GM12865 (cell line): ENCODE data around the gene HSD17B3.

Experiments
- DNase-seq: peaks from one replicate; pipeline ENCODE4 v3.0.0; 2010; ENCODE audit warnings: low read depth
- H3K4me3 ChIP-seq: 2 replicates; pipeline ENCODE4 v1.5.1; 2011; ENCODE audit warnings: mild to moderate bottlenecking, low read depth, low read length, control low read depth
- CTCF ChIP-seq: IDR thresholded peaks from 2 replicates; pipeline ENCODE4 v1.5.1; 2011; ENCODE audit warnings: low read length, control low read depth, low read depth, inconsistent platforms; ENCODE audit not compliant: insufficient read depth; ENCODE audit errors: missing control alignments

The HSD17B3 gene

DNA sequence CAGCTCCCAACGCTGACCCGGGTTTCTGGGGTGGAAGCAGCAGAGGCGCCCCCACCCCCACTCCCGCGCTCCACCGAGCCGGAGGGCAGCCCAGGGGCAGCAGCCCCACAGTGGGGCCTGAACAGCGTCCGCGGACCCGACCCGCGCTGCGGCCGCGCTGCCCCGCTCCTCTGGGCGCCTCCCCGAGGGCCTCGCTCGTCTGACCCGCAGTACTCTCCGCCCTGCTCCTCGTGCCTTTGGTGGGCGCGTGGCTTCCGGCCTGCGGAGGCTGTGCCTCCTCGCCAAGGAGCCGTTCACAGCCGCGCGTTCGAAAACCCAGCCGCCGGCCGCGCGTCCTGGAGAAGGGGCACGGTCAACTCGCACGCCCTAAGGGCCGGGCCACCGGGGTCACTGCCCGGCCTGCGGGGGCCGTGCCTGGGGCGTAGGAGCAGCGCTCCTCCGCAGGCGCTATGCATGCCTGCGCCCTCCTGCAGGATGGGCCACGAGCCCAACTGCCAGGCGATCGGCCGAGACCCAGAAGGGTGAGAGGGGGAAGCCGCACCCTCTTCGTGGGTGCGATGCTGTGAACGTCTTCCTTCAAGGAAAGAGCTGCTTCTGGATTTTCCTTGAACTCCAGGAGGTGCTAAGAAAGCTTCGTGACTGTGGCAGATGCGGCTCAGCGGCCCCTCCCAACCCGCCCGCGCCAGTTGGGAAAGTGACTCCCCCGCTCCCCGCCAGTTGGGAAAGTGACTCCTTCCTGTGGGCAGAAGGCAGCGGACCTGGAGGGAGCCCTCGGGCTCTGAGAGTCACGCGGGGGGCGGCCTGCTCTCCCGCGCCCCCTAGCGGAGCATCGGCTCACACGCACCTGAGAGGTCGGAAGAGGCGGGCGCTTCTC, 82.7 kb downstream of the HSD17B3 start:
- no peak for DNase-seq
- peak; percentile 54 for TF ChIP-seq CTCF
- H3K4me3 ChIP-seq = no peak overlapping the region

GRCh38 chr9:96217754-96218693, 84.0 kb downstream of the HSD17B3 start:
- no peak overlapping the region for H3K4me3 ChIP-seq
- DNase-seq = peak; percentile 73
- peak; percentile 96 for TF ChIP-seq CTCF

- TF ChIP-seq CTCF = no peak
- no peak overlapping the region for H3K4me3 ChIP-seq
- DNase-seq = no peak
These were observed 84.7 kb downstream of the HSD17B3 start for GRCh38 chr9:96217294-96217707.

- no peak for DNase-seq
- no peak overlapping the region for H3K4me3 ChIP-seq
- no peak for TF ChIP-seq CTCF
These were observed 85.4 kb downstream of the HSD17B3 start for GRCh38 chr9:96216583-96216982.

DNA sequence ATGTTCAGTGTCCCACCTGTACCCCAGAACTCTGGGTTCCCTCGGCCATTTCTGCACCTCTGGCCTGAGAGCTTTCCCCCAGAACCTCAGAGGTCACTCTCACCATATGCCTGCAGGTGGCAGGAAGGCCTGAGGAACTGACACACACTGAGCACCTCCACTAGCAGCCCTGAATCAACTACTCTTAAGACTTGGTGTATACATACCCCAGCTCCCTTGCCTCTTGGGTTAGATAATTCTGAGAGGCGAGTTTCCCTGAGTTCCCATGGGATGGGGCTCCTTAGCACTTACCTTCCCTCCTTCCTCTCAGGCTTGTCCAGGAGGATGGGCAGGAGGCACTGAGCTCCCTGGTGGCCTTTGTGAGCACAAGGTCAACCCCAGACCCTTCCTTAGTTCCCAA, 86.1 kb downstream of the HSD17B3 start:
- DNase-seq = no peak
- no peak for TF ChIP-seq CTCF
- no peak overlapping the region for H3K4me3 ChIP-seq

- no peak for TF ChIP-seq CTCF
- no peak overlapping the region for H3K4me3 ChIP-seq
- no peak for DNase-seq
These were observed 87.3 kb downstream of the HSD17B3 start for GRCh38 chr9:96214635-96215034.
